GM23248 (cell line): ENCODE data around the gene CCDC38. TPM values are rescaled to one million over a fixed set of nuclear protein-coding genes. Genes with fewer than 3 reads are reported as not detected.

Experiments used
- DNase-seq: peaks from one replicate; pipeline ENCODE4 v3.0.0-alpha.2; 2015
- H2AFZ ChIP-seq: fragments of 200-600 bp; sonication (generic); 2 replicates; pipeline ENCODE4 v1.6.1; 2016; ENCODE audit warnings: antibody characterized with exemption
- H3F3A ChIP-seq: fragments of 200-600 bp; sonication (generic); 2 replicates; pipeline ENCODE4 v1.6.1; 2016; ENCODE audit warnings: mild to moderate bottlenecking, antibody characterized with exemption, mixed run types; ENCODE audit not compliant: insufficient read depth
- H3K27ac ChIP-seq: fragments of 200-600 bp; sonication (generic); 2 replicates; pipeline ENCODE4 v1.5.1; 2016; ENCODE audit warnings: mild to moderate bottlenecking
- H3K27me3 ChIP-seq: fragments of 200-600 bp; sonication (generic); replicated peaks from 2 replicates; pipeline ENCODE4 v1.6.1; 2016; ENCODE audit warnings: mild to moderate bottlenecking; ENCODE audit not compliant: insufficient read depth
- H3K36me3 ChIP-seq: fragments of 200-600 bp; sonication (generic); 2 replicates; pipeline ENCODE4 v1.6.1; 2016; ENCODE audit warnings: low read depth, mild to moderate bottlenecking
- H3K4me1 ChIP-seq: fragments of 200-600 bp; sonication (generic); 2 replicates; pipeline ENCODE4 v1.6.1; 2016; ENCODE audit warnings: mild to moderate bottlenecking; ENCODE audit not compliant: insufficient read depth
- H3K4me2 ChIP-seq: fragments of 200-600 bp; sonication (generic); one replicate; pipeline ENCODE4 v1.6.1; 2016; ENCODE audit warnings: mild to moderate bottlenecking; ENCODE audit not compliant: unreplicated experiment
- H3K4me3 ChIP-seq: fragments of 200-600 bp; sonication (generic); 2 replicates; pipeline ENCODE4 v1.5.1; 2016; ENCODE audit warnings: mild to moderate bottlenecking
- H3K79me2 ChIP-seq: fragments of 200-600 bp; sonication (generic); 2 replicates; pipeline ENCODE4 v1.6.1; 2016; ENCODE audit warnings: mild to moderate bottlenecking; ENCODE audit not compliant: insufficient read depth
- H3K9ac ChIP-seq: fragments of 200-600 bp; sonication (generic); 2 replicates; pipeline ENCODE4 v1.6.1; 2016; ENCODE audit warnings: mild to moderate bottlenecking
- H3K9me2 ChIP-seq: fragments of 200-600 bp; sonication (generic); 2 replicates; pipeline ENCODE4 v1.6.1; 2016; ENCODE audit warnings: mixed run types, mild to moderate bottlenecking, moderate library complexity; ENCODE audit not compliant: insufficient read depth
- H3K9me3 ChIP-seq: fragments of 200-600 bp; sonication (generic); one replicate; pipeline ENCODE4 v1.6.1; 2017; ENCODE audit warnings: low read depth
- H4K20me1 ChIP-seq: fragments of 200-600 bp; sonication (generic); 2 replicates; pipeline ENCODE4 v1.6.0; 2016; ENCODE audit not compliant: insufficient read depth
- EZH2 ChIP-seq: fragments of 200-600 bp; sonication (generic); IDR thresholded peaks from 2 replicates; pipeline ENCODE4 v1.6.1; 2018; ENCODE audit warnings: antibody characterized with exemption, mild to moderate bottlenecking; ENCODE audit not compliant: insufficient read depth, poor library complexity, severe bottlenecking
- EZH2phosphoT487 ChIP-seq: fragments of 200-600 bp; sonication (generic); IDR thresholded peaks from 2 replicates; pipeline ENCODE4 v1.6.1; 2018; ENCODE audit warnings: antibody characterized with exemption, moderate library complexity, mild to moderate bottlenecking, low read depth; ENCODE audit not compliant: insufficient read depth
- WGBS, 2 experiments: methylation state at CpG; one replicate each; pipeline ENCODE4 v1.1.6; 2015 to 2017; ENCODE audit warnings: low lambda C conversion rate in 2 of 2, low coverage in 1 of 2; ENCODE audit errors: missing lambda C conversion rate in 2 of 2; 5-methylcytosine and 5-hydroxymethylcytosine counted together
- in situ Hi-C: fragments of 300-500 bp; cut with MboI; formaldehyde crosslinking; loops from 2 replicates; pipeline ENCODE4 v1.15.0; 2020
- polyA plus RNA-seq: library from polyadenylated mRNA; unstranded; fragments of >200 nt; fragmentation: Nextera tagmentation; extraction: Ambion mirVana; gene quantifications from 2 replicates; pipeline ENCODE4 v1.2.1, GENCODE V29; 2016
- total RNA-seq: library from RNA; depleted of rRNA; stranded (reverse); fragments of >200 nt; shearing (Covaris generic); gene quantifications from 2 replicates; pipeline ENCODE4 v1.2.3, GENCODE V29; 2014

The CCDC38 gene
- total and polyA plus RNA-seq, 2 experiments from 2014 or later, result under 0.01 to 0.06 TPM

- peak overlapping the region; percentile 85 for H2AFZ ChIP-seq
- H3K4me3 ChIP-seq, result peak overlapping the region; percentile 89
- peaks cover 7% of the 10 kb centered on the region; the same call in 1 of the 2 replicates for H3K4me1 ChIP-seq
- no peaks in the 10 kb centered on the region for H4K20me1 ChIP-seq
- peak overlapping the region; percentile 74 for H3K27ac ChIP-seq
- peaks cover 4% of the 10 kb centered on the region; the same call in 1 of the 2 replicates for H3F3A ChIP-seq
- H3K9ac ChIP-seq, result peak overlapping the region; percentile 90
- peak overlapping the region; percentile 91 for H3K4me2 ChIP-seq
- in situ Hi-C loops, result no loop called here
- H3K79me2 ChIP-seq, result peaks cover 54% of the 10 kb centered on the region
- DNase-seq, result peak; percentile 67
- no peaks in the 10 kb centered on the region for H3K9me2 ChIP-seq
- WGBS, 2 experiments, result 2% methylated on average over 13 of the region's 13 CpGs
- H3K27me3 ChIP-seq, result peaks cover 3% of the 10 kb centered on the region; the same call in 1 of the 2 replicates
- peaks cover 24% of the 10 kb centered on the region; the same call in 1 of the 2 replicates for H3K36me3 ChIP-seq
- TF ChIP-seq EZH2 (no peak), EZH2phosphoT487 (no peak)
- H3K9me3 ChIP-seq, result no peaks in the 10 kb centered on the region
Observed at GRCh38 chr12:95859344-95859816, 83.0 kb downstream of the CCDC38 start.

GRCh38 chr12:95858451-95859343 is 83.7 kb downstream of the CCDC38 start, which contains the start of gene SNRPF:
TSS of gene SNRPF (plus strand) at chr12:95858952. CDS start at chr12:95859074, 122 bp downstream.
- peaks cover 47% of the 10 kb centered on the region for H3K79me2 ChIP-seq

GRCh38 chr12:95857799-95858198 is 84.6 kb downstream of the CCDC38 start:
- in situ Hi-C loops, result no loop called here
- Histone ChIP-seq H3K9ac (no peak overlapping the region), H3K79me2 (peaks cover 38% of the 10 kb centered on the region)

More at GRCh38 chr12:95858451-95859343, 83.7 kb downstream of the CCDC38 start, which contains the start of gene SNRPF:
- Histone ChIP-seq H4K20me1 (no peaks in the 10 kb centered on the region), H3K4me2 (peak within 1 kb of the TSS; percentile 91), H3K4me3 (peak within 1 kb of the TSS; percentile 89), H3K27me3 (peaks cover 3% of the 10 kb centered on the region; the same call in 1 of the 2 replicates), H3K9ac (peak within 1 kb of the TSS; percentile 90), H3K27ac (peak within 1 kb of the TSS; percentile 74), H3K4me1 (peaks cover 7% of the 10 kb centered on the region; the same call in 1 of the 2 replicates), H3F3A (peaks cover 4% of the 10 kb centered on the region; the same call in 1 of the 2 replicates), H2AFZ (peak within 1 kb of the TSS; percentile 85), H3K9me2 (no peaks in the 10 kb centered on the region), H3K9me3 (no peaks in the 10 kb centered on the region), H3K36me3 (peaks cover 24% of the 10 kb centered on the region; the same call in 1 of the 2 replicates)
- TF ChIP-seq EZH2phosphoT487, result no peak
- no peak for TF ChIP-seq EZH2
- in situ Hi-C loops, result no loop called here
- DNase-seq, result peak; percentile 99
- 1 to 2% methylated on average over 52 to 54 of the region's 54 CpGs for WGBS, 2 experiments

GRCh38 chr12:95857156-95857555 is 85.3 kb downstream of the CCDC38 start:
- Histone ChIP-seq H3K36me3 (peaks cover 10% of the 10 kb centered on the region; the same call in 1 of the 2 replicates), H3K9me2 (no peaks in the 10 kb centered on the region), H3K9me3 (no peaks in the 10 kb centered on the region), H2AFZ (no peak overlapping the region), H3K27me3 (peaks cover 15% of the 10 kb centered on the region; the same call in 1 of the 2 replicates), H3K79me2 (peaks cover 31% of the 10 kb centered on the region), H3K4me3 (no peak overlapping the region), H3K9ac (no peak overlapping the region), H3K27ac (no peak overlapping the region), H4K20me1 (no peaks in the 10 kb centered on the region), H3K4me1 (peaks cover 7% of the 10 kb centered on the region; the same call in 1 of the 2 replicates), H3F3A (peaks cover 4% of the 10 kb centered on the region; the same call in 1 of the 2 replicates), H3K4me2 (no peak overlapping the region)
- WGBS, 2 experiments, result 93 to 94% methylated on average over 7 of the region's 7 CpGs
- TF ChIP-seq EZH2phosphoT487, result no peak
- no peak for TF ChIP-seq EZH2
- DNase-seq, result no peak
- in situ Hi-C loops, result no loop called here

More at GRCh38 chr12:95857799-95858198, 84.6 kb downstream of the CCDC38 start:
- no peak for DNase-seq
- peaks cover 4% of the 10 kb centered on the region; the same call in 1 of the 2 replicates for H3F3A ChIP-seq
- H3K27me3 ChIP-seq, result peaks cover 9% of the 10 kb centered on the region; the same call in 1 of the 2 replicates
- TF ChIP-seq EZH2phosphoT487 (no peak), EZH2 (no peak)
- 68 to 70% methylated on average over 18 of the region's 18 CpGs for WGBS, 2 experiments
- H3K4me3 ChIP-seq, result no peak overlapping the region
- H3K27ac ChIP-seq, result no peak overlapping the region
- peak overlapping the region; percentile 61 for H3K4me2 ChIP-seq
- no peaks in the 10 kb centered on the region for H3K9me3 ChIP-seq
- peak overlapping the region; percentile 85 for H2AFZ ChIP-seq
- no peaks in the 10 kb centered on the region for H3K9me2 ChIP-seq
- no peaks in the 10 kb centered on the region for H4K20me1 ChIP-seq
- H3K36me3 ChIP-seq, result peaks cover 15% of the 10 kb centered on the region; the same call in 1 of the 2 replicates
- peaks cover 7% of the 10 kb centered on the region; the same call in 1 of the 2 replicates for H3K4me1 ChIP-seq
